ENCODE results near the gene PDE9A.

DNA sequence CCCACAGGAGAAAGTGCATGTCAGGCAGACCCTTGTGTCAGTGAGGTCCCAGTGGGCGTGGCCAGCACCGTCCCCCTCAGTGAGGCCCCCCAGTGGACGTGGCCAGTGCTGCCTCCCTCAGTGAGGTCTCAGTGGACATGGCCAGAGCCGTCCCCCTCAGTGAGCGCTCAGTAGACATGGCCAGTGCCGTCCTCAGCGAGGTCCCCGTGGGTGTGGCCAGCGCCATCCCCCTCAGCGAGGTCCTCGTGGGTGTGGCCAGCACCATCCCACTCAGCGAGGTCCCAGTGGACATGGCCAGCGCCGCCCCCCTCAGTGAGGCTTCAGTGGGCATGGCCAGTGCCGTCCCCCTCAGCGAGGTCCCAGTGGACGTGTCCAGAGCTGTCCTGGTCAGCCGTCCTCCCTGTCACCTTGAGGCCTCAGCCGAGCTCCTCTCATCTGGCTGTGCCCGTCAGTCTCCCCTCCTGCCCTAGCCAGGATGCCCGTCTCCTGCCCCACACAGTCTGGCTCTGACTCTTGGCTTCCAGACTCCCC lies 35.5 kb downstream of the PDE9A start:
- TF ChIP-seq, protein P1, sequence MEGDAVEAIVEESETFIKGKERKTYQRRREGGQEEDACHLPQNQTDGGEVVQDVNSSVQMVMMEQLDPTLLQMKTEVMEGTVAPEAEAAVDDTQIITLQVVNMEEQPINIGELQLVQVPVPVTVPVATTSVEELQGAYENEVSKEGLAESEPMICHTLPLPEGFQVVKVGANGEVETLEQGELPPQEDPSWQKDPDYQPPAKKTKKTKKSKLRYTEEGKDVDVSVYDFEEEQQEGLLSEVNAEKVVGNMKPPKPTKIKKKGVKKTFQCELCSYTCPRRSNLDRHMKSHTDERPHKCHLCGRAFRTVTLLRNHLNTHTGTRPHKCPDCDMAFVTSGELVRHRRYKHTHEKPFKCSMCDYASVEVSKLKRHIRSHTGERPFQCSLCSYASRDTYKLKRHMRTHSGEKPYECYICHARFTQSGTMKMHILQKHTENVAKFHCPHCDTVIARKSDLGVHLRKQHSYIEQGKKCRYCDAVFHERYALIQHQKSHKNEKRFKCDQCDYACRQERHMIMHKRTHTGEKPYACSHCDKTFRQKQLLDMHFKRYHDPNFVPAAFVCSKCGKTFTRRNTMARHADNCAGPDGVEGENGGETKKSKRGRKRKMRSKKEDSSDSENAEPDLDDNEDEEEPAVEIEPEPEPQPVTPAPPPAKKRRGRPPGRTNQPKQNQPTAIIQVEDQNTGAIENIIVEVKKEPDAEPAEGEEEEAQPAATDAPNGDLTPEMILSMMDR (IDR thresholded peaks at IDR 0.05), result no peak
- no peak for TF ChIP-seq POLR2A (IDR thresholded peaks at IDR 0.05)
